Keratinocyte (primary cell): ENCODE data around the gene PRSS33.

ENCODE experiments used
- CTCF ChIP-seq, 3 experiments: IDR thresholded peaks in 1 of 3; conservative IDR thresholded peaks in 1 of 3; optimal IDR thresholded peaks in 1 of 3; 2 replicates in 2 of 3; 3 replicates in 1 of 3; pipeline versions ENCODE3 to v1.5.1; 2011; ENCODE audit warnings: low read length in 3 of 3, mild to moderate bottlenecking in 3 of 3, moderate library complexity in 2 of 3, control low read depth in 1 of 3, inconsistent platforms in 1 of 3; ENCODE audit not compliant: insufficient read depth in 2 of 3; ENCODE audit errors: extremely low read depth in 1 of 3
- EZH2 ChIP-seq: IDR thresholded peaks from one replicate; pipeline ENCODE4 v1.6.1; 2012; ENCODE audit warnings: inconsistent platforms, mild to moderate bottlenecking, low read length, moderate library complexity

DNA sequence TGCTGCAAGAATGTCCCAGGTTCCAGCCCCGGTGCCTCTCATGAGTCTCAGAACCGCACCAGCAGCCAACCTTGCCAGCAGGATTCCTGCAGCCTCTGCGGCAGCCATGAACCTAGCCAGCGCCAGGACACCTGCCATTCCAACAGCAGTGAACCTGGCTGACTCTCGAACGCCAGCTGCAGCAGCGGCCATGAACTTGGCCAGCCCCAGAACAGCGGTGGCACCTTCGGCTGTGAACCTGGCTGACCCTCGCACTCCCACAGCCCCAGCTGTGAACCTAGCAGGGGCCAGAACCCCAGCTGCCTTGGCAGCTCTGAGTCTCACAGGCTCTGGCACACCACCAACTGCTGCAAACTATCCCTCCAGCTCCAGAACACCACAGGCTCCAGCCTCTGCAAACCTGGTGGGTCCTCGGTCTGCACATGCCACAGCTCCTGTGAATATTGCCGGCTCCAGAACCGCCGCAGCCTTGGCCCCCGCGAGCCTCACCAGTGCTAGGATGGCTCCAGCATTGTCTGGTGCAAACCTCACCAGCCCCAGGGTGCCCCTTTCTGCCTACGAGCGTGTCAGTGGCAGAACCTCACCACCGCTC, 20.1 kb downstream of the PRSS33 start:
- TF ChIP-seq CTCF (optimal IDR thresholded peaks at IDR 0.05 in 1 of 3, IDR thresholded peaks at IDR 0.05 in 1 of 3, conservative IDR thresholded peaks at IDR 0.05 in 1 of 3; ENCODE audit: extremely low read depth in 1 of 3, insufficient read depth in 2 of 3, low read length in 3 of 3): no peak
- TF ChIP-seq EZH2: no peak
